Astrocyte of the cerebellum (primary cell): ENCODE data around the gene JMJD8.
A peak's percentile ranks its signal among the peaks of the same experiment; 100 is the strongest.

Experiments
- DNase-seq: peaks from one replicate; pipeline ENCODE4 v3.0.0-alpha.2; 2011; ENCODE audit warnings: low read depth
- H3K4me3 ChIP-seq: 2 replicates; pipeline ENCODE4 v1.5.1; 2011; ENCODE audit warnings: mild to moderate bottlenecking, low read depth, low read length, moderate library complexity
- in situ Hi-C: cut with HindIII; loops from 2 replicates; pipeline ENCODE4 v1.10.0; 2017; ENCODE audit warnings: low sequenced_read_pairs
- TF ChIP-seq, protein P1 (sequence below): IDR thresholded peaks from 2 replicates; pipeline ENCODE4 v1.5.1; 2012; ENCODE audit warnings: low read length, low read depth, moderate library complexity, mild to moderate bottlenecking; ENCODE audit errors: missing control alignments

The JMJD8 gene

DNA sequence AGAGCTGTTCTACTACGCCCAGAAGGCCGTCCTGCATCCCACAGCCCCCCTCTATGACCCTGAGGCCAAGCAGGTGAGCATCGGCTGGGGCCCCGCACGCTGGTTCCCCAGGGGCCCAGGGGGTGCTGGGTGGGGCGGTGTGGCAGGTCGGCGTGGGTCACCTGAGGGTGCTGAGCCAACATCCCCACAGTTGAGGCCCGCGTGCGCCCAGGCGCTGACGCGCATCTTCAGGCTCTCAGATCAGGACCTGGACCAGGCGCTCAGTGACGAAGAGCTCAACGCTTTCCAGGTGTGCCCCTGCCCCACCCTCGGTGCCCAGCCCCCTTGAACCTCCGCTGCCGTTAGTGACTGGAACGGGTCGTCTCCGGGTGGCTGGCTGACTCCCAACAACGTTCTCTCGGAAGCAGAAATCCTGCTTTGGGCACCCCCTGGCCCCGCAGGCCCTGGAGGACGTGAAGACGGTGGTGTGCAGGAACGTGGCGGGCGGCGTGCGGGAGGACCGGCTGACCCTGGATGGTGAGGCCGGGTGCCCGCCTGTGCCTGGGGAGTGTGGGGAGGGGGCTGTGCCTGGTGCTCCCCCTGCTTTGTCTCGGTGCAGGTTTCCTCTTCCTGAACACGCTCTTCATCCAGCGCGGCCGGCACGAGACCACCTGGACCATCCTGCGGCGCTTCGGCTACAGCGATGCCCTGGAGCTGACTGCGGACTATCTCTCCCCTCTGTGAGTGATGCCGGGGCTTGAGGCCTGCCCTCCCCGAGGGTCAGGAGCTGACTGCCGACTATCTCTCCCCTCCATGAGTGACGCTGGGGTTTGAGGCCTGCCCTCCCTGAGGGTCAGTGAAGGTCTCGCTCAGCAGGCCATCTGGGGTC lies 13.4 kb downstream of the JMJD8 start:
- in situ Hi-C loops, result no loop called here
- no peak overlapping the region for H3K4me3 ChIP-seq
- no peak for DNase-seq
- TF ChIP-seq, protein P1, sequence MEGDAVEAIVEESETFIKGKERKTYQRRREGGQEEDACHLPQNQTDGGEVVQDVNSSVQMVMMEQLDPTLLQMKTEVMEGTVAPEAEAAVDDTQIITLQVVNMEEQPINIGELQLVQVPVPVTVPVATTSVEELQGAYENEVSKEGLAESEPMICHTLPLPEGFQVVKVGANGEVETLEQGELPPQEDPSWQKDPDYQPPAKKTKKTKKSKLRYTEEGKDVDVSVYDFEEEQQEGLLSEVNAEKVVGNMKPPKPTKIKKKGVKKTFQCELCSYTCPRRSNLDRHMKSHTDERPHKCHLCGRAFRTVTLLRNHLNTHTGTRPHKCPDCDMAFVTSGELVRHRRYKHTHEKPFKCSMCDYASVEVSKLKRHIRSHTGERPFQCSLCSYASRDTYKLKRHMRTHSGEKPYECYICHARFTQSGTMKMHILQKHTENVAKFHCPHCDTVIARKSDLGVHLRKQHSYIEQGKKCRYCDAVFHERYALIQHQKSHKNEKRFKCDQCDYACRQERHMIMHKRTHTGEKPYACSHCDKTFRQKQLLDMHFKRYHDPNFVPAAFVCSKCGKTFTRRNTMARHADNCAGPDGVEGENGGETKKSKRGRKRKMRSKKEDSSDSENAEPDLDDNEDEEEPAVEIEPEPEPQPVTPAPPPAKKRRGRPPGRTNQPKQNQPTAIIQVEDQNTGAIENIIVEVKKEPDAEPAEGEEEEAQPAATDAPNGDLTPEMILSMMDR, result no peak

DNA sequence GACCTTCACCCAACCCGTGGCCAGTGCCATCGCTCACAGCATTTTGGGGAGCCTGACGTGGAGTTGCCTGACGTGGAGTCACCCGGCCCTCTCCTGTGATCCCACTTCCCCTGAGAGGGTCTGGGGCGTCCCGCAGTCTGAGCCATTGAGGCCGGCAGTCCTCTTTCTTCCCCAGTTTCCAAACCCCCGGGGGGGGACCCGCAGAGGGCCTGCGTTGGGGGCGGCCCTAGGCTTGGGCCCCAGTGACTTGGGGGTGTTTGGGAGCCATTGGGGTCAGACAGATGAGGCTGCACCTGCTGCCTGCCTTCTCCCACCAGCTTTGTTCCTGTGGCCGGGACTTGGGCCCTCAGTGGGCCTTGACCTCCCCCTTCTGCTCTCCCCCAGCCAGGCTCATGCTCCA lies 14.5 kb downstream of the JMJD8 start:
- in situ Hi-C loops, result no loop called here
- TF ChIP-seq, protein P1, result no peak
- H3K4me3 ChIP-seq, result no peak overlapping the region
- no peak for DNase-seq

DNA sequence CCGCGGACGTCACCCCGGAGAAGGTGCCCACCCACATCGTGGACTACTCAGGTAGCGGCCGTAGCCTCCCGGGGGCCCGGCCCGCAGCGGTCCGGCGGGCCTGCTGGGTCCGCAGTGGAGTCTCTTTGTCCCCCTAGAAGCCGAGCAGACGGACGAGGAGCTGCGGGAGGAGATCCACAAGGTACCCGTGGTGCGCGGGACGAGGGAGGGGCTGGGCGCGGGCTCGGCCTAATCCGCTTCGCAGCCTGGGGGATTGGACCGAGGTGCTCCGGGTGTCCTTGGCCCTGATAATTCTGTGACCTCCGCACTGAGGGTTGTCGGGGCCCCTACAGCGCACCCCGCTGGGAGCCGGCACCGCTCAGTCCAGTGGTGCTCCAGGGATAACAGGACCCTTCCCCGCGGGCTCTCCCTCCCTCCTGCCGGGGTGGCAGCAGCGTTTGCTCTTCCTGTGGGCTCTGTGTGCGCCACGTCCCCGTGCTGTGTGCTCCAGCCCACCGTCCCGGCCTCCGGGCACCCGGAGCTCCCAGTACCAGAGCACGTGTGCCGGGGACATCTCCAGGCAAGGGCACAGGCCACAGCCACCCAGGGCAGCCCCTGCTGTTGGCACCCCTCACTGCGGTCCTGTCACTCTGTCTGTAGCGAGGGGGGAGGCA lies 15.5 kb downstream of the JMJD8 start:
- TF ChIP-seq, protein P1, result no peak
- in situ Hi-C loops, result no loop called here
- no peak for DNase-seq
- peak overlapping the region; percentile 94 for H3K4me3 ChIP-seq

DNA sequence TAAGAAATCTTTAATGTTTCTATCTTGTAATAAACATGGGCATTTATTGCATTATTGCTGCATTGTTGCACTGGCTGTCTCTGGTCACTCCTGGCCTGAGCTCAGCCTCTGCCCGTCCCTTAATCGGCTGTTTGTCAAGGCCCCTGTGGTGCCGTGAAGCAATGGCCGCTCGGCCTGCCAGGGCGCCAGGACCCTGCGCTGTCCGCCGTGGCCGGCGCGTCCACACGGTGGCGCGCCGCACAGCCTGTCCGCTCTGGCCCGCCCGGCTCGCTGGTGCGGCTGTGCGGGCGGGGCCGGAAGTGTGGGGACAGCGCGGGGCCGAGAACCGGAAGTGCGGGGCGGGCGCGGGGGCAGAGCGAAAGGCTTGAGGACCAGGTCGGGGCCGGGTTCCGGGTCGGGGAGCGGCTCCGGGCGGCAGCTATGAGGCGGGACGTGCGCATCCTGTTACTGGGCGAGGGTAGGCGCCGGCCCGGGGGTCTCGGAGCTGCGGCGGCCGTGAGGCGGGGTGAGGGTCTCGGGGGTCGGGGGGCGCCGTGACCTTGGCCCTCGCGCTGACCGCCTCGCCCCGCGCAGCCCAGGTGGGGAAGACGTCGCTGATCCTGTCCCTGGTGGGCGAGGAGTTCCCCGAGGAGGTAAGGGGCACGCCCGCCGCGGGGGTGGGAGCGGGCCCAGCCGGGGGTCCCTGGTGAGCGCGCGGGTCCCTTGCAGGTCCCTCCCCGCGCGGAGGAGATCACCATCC lies 16.2 kb downstream of the JMJD8 start, which contains the start of gene RHOT2:
TSS of gene RHOT2 (plus strand) at position 353 of the 739 bp plus-strand sequence. CDS start at position 421, 68 bp downstream.
- in situ Hi-C loops, result no loop called here
- H3K4me3 ChIP-seq, result peak within 1 kb of the TSS; percentile 94
- TF ChIP-seq, protein P1, result peak; percentile 65
- peak; percentile 68 for DNase-seq

DNA sequence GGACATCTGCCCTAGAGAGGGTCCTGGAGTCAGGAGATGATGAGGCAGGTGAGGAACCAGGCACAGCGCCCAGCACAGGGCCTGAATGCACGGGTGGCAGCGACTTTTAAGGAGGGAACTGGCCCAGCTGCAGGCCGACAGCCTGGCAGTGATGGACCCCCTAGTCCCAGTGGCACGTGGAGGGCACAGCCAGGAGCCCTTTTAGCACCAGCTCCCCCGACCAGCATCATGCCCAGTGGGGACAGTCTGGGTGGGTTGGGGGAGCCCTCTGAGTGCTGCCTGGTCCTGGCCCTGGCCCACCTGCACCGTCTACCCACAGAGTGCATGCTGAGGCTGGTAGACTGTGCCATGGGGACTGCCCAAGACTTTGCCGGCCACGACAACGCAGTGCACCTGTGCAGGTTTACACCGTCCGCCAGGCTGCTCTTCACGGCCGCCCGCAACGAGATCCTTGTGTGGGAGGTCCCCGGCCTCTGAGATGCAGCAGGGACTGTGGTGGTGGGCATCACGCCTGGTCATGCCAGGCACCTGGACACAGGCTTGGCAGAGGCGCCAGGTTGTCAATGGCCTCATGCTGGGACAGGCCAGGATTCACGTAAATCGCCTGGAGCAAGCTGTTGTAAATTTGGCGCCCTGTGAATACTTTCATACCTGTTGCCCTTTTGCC lies 16.9 kb downstream of the JMJD8 start:
- in situ Hi-C loops, result no loop called here
- no peak overlapping the region for H3K4me3 ChIP-seq
- no peak for DNase-seq
- TF ChIP-seq, protein P1, result no peak

DNA sequence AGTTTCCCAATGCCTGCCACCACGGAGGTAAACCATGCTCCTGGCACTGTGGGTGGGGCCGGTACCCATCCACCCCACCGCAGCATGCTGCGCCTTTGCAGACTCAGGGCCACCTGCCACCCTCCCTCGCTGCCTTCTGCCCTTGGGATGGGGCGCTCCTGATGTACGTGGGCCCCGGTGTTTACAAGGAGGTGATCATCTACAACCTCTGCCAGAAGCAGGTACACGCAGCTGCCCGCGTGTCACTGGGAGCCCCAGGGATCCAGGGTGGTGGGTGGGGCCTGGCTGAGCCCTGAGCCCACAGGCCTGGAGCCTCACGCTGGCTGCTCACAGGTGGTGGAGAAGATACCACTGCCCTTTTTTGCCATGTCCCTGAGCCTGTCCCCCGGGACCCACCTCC lies 17.6 kb downstream of the JMJD8 start:
- in situ Hi-C loops, result no loop called here
- TF ChIP-seq, protein P1, result no peak
- H3K4me3 ChIP-seq, result no peak overlapping the region
- no peak for DNase-seq
